HG03025 (cell line): ENCODE results near the gene IFNL2.
"Not testable (repeated sequence)": the region's sequence is repeated elsewhere in the genome, so short reads cannot be mapped to it uniquely, and the experiment has no call there.

ENCODE experiments used
- ATAC-seq: cut with Tn5 transposase; IDR thresholded peaks from one replicate; pipeline ENCODE4 v1.9.1; 2021; ENCODE audit warnings: mild to moderate bottlenecking, moderate library complexity; ENCODE audit not compliant: unreplicated experiment, low FRiP score

IFNL2 gene

GRCh38 chr19:39252458-39252857 is 15.7 kb upstream of the IFNL2 start:
- no peak for ATAC-seq

GRCh38 chr19:39253374-39254149 is 14.6 kb upstream of the IFNL2 start:
- ATAC-seq: no peak

DNA sequence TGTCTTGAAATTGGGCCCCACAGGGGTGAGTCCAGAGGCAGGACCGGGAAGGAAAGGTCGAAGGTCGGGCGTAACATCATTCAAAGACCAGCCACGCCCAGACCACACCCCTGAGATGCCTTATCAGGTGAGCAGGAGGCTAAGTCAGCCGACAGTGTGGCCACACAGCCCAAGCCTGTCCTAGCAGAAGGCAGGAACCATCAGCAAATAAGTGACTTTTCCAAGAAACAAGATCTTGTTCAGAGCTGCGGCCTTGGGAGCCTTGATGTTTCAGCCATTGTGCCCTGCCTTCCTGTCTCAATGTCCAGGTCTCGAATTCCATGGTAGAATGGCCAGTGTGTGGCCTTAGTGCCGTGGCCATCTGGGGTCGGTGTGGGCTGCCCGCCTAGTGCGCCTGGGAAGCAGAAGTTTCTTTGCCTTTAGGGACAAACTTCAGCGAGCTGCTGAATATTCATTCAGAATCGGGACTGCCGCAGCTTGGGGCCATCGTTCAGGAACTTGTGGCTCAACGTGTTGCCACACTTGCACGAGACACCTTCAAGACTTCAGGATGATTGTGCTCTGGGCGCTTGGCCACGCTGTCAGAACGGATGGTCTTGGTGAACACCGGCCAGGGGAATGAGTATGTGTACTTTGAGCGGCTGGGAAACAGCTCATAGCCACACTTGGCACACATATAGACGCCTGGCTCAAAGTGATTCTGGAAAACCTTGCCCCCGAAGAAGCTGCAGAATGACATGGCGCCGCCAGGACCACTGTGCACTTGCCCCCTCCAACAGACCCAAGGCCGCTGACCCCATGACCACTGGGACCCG is 13.5 kb upstream of the IFNL2 start:
- no peak for ATAC-seq

DNA sequence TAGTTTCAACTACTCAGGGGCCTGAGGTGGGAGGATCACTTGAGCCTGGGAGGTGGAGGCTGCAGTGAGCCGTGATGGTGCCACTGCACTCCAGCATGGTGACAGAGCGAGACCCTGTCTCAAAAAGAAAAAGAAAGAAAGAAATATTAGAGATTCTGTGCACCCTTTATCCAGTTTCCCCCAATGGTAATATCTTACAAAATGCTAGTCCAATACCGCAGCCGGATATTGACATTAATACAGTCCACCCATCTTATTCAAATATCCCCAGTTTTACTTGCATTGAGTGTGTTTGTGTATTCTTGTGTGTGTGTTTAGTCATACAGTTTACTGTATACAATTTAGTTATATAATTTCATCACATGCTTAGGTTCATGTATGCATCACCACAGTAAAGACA is 11.0 kb upstream of the IFNL2 start:
- ATAC-seq: no peak

- ATAC-seq: no peak
These were observed 6.5 kb upstream of the IFNL2 start for GRCh38 chr19:39261704-39262103.

- no peak for ATAC-seq
These were observed 5.7 kb upstream of the IFNL2 start for GRCh38 chr19:39262496-39262895.

GRCh38 chr19:39263912-39264305 is 4.3 kb upstream of the IFNL2 start:
- ATAC-seq: no peak

- no peak for ATAC-seq
These were observed 3.6 kb upstream of the IFNL2 start for GRCh38 chr19:39264306-39265290.

- ATAC-seq: no peak
These were observed 2.8 kb upstream of the IFNL2 start for GRCh38 chr19:39265321-39265916.

GRCh38 chr19:39268531-39269223 is 481 bp downstream of the IFNL2 start:
- ATAC-seq: not testable (repeated sequence)

DNA sequence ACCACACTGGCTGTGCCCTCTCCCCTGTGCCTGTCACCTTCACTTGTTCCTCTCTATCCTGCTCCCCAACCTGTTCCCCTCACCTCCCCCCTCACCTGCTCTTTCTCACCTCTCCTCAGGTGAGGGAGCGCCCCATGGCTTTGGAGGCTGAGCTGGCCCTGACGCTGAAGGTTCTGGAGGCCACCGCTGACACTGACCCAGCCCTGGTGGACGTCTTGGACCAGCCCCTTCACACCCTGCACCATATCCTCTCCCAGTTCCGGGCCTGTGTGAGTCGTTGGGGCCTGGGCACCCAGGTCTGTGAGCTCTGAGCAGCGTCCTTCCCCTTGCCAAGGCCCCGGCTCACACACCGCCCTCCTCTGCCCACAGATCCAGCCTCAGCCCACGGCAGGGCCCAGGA is 1.2 kb downstream of the IFNL2 start:
- not testable (repeated sequence) for ATAC-seq

DNA sequence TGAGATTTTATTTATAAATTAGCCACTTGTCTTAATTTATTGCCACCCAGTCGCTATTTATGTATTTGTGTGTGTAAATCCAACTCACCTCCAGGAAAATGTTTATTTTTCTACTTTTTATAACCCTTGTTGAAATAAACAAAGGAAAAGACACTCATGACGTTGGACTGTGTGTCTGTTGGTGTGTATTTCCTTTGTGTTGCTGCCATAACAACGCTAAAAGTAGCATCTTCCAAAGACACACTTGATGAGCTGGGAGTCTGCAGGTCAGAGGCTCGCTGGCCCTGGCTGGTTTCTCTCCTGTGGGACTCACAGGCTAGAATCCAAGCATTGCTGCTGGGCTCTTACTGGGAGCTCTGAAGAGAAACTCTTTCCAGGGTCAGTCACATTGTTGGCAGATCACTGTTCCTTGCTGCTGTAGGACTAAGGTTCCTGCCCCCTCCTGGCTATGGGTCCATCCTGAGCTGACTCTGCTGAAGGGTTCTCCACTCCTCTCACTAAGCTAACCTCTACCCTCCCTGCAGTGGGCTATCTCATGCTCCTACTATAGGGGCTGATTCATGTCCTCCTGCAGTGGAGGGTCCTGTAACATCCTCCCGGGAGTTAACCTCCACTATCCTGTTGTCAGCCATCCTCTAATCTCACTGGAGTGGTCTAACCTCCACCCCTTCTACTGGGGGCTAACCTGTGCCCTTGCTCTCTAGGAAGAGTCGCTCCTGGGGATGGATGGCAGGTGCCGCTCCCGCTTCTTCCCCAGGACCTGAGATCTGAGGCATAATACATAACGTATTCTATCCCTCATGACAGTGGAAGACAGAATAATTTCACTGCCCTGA is 2.1 kb downstream of the IFNL2 start:
- ATAC-seq: no peak

DNA sequence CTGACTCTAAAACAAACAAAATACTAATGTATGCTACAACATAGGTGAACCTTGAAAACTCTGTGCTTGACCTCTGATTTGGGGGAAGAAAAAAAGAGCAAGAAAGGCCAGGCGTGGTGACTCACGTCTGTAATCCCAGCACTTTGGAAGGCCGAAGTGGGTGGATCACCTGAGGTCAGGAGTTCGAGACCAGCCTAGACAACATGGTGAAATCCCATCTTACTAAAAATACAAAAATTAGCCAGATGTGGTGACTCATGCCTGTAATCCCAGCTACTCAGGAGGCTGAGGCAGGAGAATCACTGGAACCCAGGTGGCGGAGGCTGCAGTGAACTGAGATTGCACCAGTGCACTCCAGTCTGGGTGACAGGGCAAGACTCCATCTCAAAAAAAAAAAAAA is 5.7 kb downstream of the IFNL2 start:
- not testable (repeated sequence) for ATAC-seq

DNA sequence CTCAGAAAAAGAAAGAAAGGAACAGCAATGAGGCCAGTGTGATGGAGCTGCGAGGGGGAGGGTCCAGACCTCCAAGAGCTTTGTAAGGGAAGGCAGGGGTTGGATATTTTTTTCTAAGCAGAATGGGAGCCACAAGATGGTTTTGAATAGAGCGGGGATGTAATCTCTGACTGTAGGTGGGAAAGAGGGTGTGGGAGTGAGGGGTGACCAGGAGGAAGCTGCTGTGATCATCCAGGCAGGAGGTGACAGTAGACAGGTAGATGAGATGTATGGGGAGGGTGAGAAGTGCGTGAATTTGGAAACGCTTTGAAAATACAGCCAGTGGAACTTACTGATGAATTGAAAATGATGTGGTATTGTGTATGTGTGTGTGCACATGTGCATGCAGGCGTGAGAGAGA is 7.4 kb downstream of the IFNL2 start:
- no peak for ATAC-seq

GRCh38 chr19:39276740-39277139 is 8.5 kb downstream of the IFNL2 start:
- no peak for ATAC-seq

- no peak for ATAC-seq
These were observed 9.4 kb downstream of the IFNL2 start for GRCh38 chr19:39277598-39277997.

GRCh38 chr19:39282021-39282420 is 13.8 kb downstream of the IFNL2 start:
- ATAC-seq: no peak

DNA sequence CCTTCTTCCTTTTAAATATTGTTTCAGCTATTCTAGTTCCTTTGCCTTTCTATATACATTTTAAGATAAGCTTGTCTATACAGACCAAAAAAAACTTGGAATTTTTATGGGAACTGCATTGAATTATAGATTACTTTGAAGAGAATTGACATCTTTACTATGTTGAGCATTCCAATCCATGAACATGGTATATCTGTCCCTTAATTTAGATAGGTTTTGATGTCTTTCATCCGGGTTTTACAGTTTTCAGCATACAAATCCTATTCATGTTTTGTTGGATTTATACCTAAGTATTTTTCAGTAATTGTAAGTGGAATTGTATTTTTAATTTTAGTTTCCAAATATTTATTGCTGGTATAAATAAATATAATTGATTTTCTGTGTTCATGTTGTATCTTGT is 15.8 kb downstream of the IFNL2 start:
- no peak for ATAC-seq

DNA sequence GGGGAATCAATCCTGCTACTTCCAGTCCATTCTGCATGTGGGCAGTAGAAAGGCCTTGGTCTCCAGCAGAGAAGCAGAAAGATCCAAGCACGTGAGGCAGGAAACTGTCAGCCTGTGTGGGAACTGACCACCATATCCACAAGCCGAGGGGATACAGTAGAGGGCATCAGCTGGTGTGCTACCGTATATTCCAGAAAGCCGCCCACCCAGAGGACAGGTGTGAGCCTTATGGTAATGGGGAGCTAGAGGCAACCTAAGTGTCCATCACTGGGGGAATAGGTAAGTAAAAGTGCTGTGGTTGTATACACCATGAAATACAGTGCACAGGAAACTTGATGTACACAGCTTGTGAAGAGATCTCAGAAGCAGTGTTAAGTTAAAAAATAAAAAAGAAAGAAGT is 25.2 kb downstream of the IFNL2 start:
- no peak for ATAC-seq
